ENCODE measurements around the gene NTHL1.

NTHL1 gene

GRCh38 chr16:2009791-2010510, 37.7 kb downstream of the NTHL1 start, which contains the start of gene ZNF598:
Gene ZNF598 (minus strand): TSS chr16:2009821.
- H3K27me3 ChIP-seq (ENCODE audit: control insufficient read depth in 5 of 5, insufficient read depth in 4 of 5, low read length in 5 of 5): no peaks in the 10 kb centered on the region
- H3K4me1 ChIP-seq (ENCODE audit: control insufficient read depth in 5 of 5, insufficient read depth in 5 of 5, low read length in 5 of 5): peaks cover 17 to 52% (median 50%) of the 10 kb centered on the region in 5 donors
- peak within 1 kb of the TSS; percentile 81 for H3K27ac ChIP-seq (ENCODE audit: low read depth, low read length)
- no peaks in the 10 kb centered on the region for H3K36me3 ChIP-seq (ENCODE audit: control insufficient read depth in 5 of 5, insufficient read depth in 5 of 5, low read length in 5 of 5)
- peak within 1 kb of the TSS; percentile 68 to 95 (median 87) for H3K9ac ChIP-seq (ENCODE audit: low read length in 5 of 5)
- H3K9me3 ChIP-seq (ENCODE audit: control insufficient read depth in 5 of 5, low read length in 5 of 5): no peaks in the 10 kb centered on the region
- peak within 1 kb of the TSS; percentile 72 to 89 (median 79) for H3K4me3 ChIP-seq (ENCODE audit: low read depth in 1 of 5, low read length in 5 of 5)

- H3K4me1 ChIP-seq (ENCODE audit: control insufficient read depth in 5 of 5, insufficient read depth in 5 of 5, low read length in 5 of 5): peaks cover 17 to 59% (median 57%) of the 10 kb centered on the region in 5 donors
- H3K27me3 ChIP-seq (ENCODE audit: control insufficient read depth in 5 of 5, insufficient read depth in 4 of 5, low read length in 5 of 5): no peaks in the 10 kb centered on the region
- H3K4me3 ChIP-seq (ENCODE audit: low read depth in 1 of 5, low read length in 5 of 5): peak overlapping the region; percentile 72 to 79 (median 73)
- no peaks in the 10 kb centered on the region for H3K36me3 ChIP-seq (ENCODE audit: control insufficient read depth in 5 of 5, insufficient read depth in 5 of 5, low read length in 5 of 5)
- H3K27ac ChIP-seq (ENCODE audit: low read depth, low read length): peak overlapping the region; percentile 79
- no peaks in the 10 kb centered on the region for H3K9me3 ChIP-seq (ENCODE audit: control insufficient read depth in 5 of 5, low read length in 5 of 5)
- peak overlapping the region; percentile 68 to 95 (median 87) for H3K9ac ChIP-seq (ENCODE audit: low read length in 5 of 5)
Measured at GRCh38 chr16:2009164-2009711, 38.4 kb downstream of the NTHL1 start.

DNA sequence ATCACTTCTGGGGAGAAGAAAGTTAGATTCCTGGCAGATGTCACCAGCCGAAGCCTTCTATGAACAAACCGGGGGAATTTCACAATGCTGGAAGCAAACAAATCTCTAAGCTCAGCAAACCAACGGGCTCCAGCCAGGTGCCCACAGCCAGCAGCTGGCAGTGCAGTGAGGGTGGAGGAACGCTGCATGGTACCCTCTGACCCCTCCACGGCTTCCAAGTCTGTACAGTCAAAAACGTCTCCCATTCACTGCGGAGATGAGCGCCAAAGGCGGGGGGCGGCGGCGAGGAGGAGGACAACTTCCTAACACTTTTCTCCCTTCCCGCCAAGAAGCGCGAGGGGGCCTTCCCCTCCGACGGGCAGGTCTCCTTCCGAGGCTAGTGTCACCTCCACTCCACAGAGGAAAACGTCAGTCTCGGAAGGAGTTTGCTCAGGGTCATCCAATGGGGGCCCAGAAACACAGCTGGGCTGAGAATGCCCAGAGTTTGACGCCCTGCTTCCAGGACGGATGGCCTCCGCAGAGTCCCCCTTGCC, 38.9 kb downstream of the NTHL1 start:
- Histone ChIP-seq H3K9ac (ENCODE audit: low read length in 5 of 5) (peak overlapping the region; percentile 68 to 95 (median 87)), H3K36me3 (ENCODE audit: control insufficient read depth in 5 of 5, insufficient read depth in 5 of 5, low read length in 5 of 5) (no peaks in the 10 kb centered on the region), H3K27ac (ENCODE audit: low read depth, low read length) (peak overlapping the region; percentile 79), H3K27me3 (ENCODE audit: control insufficient read depth in 5 of 5, insufficient read depth in 4 of 5, low read length in 5 of 5) (no peaks in the 10 kb centered on the region), H3K4me1 (ENCODE audit: control insufficient read depth in 5 of 5, insufficient read depth in 5 of 5, low read length in 5 of 5) (peaks cover 17 to 64% (median 62%) of the 10 kb centered on the region in 5 donors), H3K9me3 (ENCODE audit: control insufficient read depth in 5 of 5, low read length in 5 of 5) (no peaks in the 10 kb centered on the region), H3K4me3 (ENCODE audit: low read depth in 1 of 5, low read length in 5 of 5) (peak overlapping the region; percentile 72 to 79 (median 73))

DNA sequence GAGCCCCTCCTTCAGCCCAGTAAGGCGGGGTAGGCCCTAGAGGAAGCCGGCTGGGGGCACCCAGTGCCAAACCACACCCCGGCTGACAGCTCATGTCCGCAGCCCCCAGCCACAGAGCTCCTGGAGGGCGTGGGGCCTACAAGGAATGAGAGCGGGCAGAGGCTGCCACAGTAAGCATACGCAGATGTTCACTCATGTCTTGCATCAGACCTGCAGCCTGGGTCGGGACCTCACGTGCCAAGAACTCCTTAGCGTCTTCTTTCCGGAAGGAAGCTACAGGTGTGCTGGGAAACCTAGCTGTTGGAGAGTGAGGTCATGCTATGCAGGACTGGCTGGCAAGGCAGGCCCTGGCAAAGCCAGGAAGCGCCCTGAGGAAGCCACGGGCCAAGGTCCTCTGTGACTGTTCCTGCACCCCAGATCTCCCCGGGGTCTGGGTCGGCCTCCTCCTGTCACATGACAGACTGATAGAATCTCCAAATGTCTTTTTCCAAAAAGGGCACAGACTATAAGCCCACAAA, 39.6 kb downstream of the NTHL1 start:
- Histone ChIP-seq H3K9ac (ENCODE audit: low read length in 5 of 5) (peak overlapping the region; percentile 53 to 90 (median 60)), H3K36me3 (ENCODE audit: control insufficient read depth in 5 of 5, insufficient read depth in 5 of 5, low read length in 5 of 5) (peaks cover 0 to 5% (median 5%) of the 10 kb centered on the region in 5 donors), H3K27me3 (ENCODE audit: control insufficient read depth in 5 of 5, insufficient read depth in 4 of 5, low read length in 5 of 5) (no peaks in the 10 kb centered on the region), H3K27ac (ENCODE audit: low read depth, low read length) (peak overlapping the region; percentile 79), H3K4me3 (ENCODE audit: low read depth in 1 of 5, low read length in 5 of 5) (peak overlapping the region in 4 of 5 donors; percentile 38 to 77 (median 62)), H3K9me3 (ENCODE audit: control insufficient read depth in 5 of 5, low read length in 5 of 5) (no peaks in the 10 kb centered on the region), H3K4me1 (ENCODE audit: control insufficient read depth in 5 of 5, insufficient read depth in 5 of 5, low read length in 5 of 5) (peaks cover 17 to 70% (median 66%) of the 10 kb centered on the region in 5 donors)

DNA sequence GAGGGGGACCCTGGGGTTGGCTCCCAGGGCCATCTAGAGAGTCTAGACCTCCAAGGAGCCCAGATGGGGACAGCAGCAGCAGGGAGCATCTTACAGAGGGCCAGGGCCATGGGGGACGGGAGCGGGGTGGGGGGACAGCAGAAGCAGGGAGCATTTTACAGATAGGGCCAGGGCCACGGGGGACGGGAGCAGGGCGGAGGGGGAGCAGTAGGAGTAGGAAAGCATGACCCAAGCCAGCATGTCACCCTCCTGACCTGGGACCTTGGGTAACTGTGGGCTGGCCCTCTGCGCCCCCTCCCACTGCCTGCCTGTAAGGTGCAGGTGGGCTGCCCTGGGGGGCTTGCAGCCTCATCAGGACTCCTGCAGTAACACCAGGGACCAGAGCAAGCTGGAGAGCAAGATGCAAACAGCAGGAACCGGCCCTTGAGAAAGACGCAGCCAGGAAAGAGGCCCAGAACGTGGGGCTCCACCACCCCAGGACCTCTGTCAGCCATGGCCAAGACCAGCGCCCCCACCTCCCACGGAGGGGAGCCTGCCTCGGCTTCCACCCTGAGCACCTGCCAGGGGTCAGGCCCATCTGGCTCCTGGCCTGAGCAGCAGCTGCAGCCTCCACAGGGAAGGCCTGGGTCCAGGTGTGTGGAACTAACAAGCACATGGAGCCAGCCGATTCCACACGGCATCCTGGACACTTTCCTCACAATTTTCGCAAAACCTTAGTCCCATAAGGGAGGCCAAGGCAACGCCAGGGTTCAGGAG, 40.4 kb downstream of the NTHL1 start:
- Histone ChIP-seq H3K27ac (ENCODE audit: low read depth, low read length) (peak overlapping the region; percentile 79), H3K9me3 (ENCODE audit: control insufficient read depth in 5 of 5, low read length in 5 of 5) (no peaks in the 10 kb centered on the region), H3K9ac (ENCODE audit: low read length in 5 of 5) (peak overlapping the region in 3 of 5 donors; percentile 53 to 60 (median 54)), H3K4me3 (ENCODE audit: low read depth in 1 of 5, low read length in 5 of 5) (peak overlapping the region in 3 of 5 donors; percentile 22 to 77 (median 38)), H3K4me1 (ENCODE audit: control insufficient read depth in 5 of 5, insufficient read depth in 5 of 5, low read length in 5 of 5) (peaks cover 17 to 70% (median 66%) of the 10 kb centered on the region in 5 donors), H3K27me3 (ENCODE audit: control insufficient read depth in 5 of 5, insufficient read depth in 4 of 5, low read length in 5 of 5) (no peaks in the 10 kb centered on the region), H3K36me3 (ENCODE audit: control insufficient read depth in 5 of 5, insufficient read depth in 5 of 5, low read length in 5 of 5) (peaks cover 0 to 13% (median 13%) of the 10 kb centered on the region in 5 donors)

GRCh38 chr16:2006317-2006716, 41.3 kb downstream of the NTHL1 start:
- no peak overlapping the region for H3K9ac ChIP-seq (ENCODE audit: low read length in 5 of 5)
- no peaks in the 10 kb centered on the region for H3K9me3 ChIP-seq (ENCODE audit: control insufficient read depth in 5 of 5, low read length in 5 of 5)
- no peak overlapping the region for H3K27ac ChIP-seq (ENCODE audit: low read depth, low read length)
- peaks cover 17 to 70% (median 66%) of the 10 kb centered on the region in 5 donors for H3K4me1 ChIP-seq (ENCODE audit: control insufficient read depth in 5 of 5, insufficient read depth in 5 of 5, low read length in 5 of 5)
- no peaks in the 10 kb centered on the region for H3K27me3 ChIP-seq (ENCODE audit: control insufficient read depth in 5 of 5, insufficient read depth in 4 of 5, low read length in 5 of 5)
- no peak overlapping the region for H3K4me3 ChIP-seq (ENCODE audit: low read depth in 1 of 5, low read length in 5 of 5)
- H3K36me3 ChIP-seq (ENCODE audit: control insufficient read depth in 5 of 5, insufficient read depth in 5 of 5, low read length in 5 of 5): peaks cover 0 to 22% (median 22%) of the 10 kb centered on the region in 5 donors

DNA sequence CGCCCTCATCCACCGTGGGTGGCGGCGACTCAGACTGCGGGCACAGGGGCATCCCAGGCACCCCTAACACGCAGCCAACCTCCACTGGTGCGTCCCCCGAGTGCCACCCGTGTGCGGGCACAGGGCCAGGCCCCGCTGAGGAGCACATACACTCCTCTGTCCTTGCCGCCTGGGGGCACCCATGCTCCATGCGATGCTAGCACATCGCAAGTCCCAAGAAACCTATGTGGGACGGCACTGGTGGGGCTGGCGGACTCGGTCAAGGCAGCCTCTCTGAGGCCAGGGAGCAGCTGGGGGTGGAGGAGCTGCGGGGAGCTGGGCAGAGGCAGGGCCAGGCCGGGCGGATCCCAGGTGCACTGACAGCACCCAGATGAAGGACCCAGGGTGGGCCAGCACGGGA, 42.0 kb downstream of the NTHL1 start:
- Histone ChIP-seq H3K9ac (ENCODE audit: low read length in 5 of 5) (peak overlapping the region in 1 of 5 donors; percentile 46), H3K4me3 (ENCODE audit: low read depth in 1 of 5, low read length in 5 of 5) (no peak overlapping the region), H3K36me3 (ENCODE audit: control insufficient read depth in 5 of 5, insufficient read depth in 5 of 5, low read length in 5 of 5) (peaks cover 0 to 29% (median 29%) of the 10 kb centered on the region in 5 donors), H3K27ac (ENCODE audit: low read depth, low read length) (no peak overlapping the region), H3K4me1 (ENCODE audit: control insufficient read depth in 5 of 5, insufficient read depth in 5 of 5, low read length in 5 of 5) (peaks cover 17 to 70% (median 65%) of the 10 kb centered on the region in 5 donors), H3K27me3 (ENCODE audit: control insufficient read depth in 5 of 5, insufficient read depth in 4 of 5, low read length in 5 of 5) (no peaks in the 10 kb centered on the region), H3K9me3 (ENCODE audit: control insufficient read depth in 5 of 5, low read length in 5 of 5) (no peaks in the 10 kb centered on the region)

DNA sequence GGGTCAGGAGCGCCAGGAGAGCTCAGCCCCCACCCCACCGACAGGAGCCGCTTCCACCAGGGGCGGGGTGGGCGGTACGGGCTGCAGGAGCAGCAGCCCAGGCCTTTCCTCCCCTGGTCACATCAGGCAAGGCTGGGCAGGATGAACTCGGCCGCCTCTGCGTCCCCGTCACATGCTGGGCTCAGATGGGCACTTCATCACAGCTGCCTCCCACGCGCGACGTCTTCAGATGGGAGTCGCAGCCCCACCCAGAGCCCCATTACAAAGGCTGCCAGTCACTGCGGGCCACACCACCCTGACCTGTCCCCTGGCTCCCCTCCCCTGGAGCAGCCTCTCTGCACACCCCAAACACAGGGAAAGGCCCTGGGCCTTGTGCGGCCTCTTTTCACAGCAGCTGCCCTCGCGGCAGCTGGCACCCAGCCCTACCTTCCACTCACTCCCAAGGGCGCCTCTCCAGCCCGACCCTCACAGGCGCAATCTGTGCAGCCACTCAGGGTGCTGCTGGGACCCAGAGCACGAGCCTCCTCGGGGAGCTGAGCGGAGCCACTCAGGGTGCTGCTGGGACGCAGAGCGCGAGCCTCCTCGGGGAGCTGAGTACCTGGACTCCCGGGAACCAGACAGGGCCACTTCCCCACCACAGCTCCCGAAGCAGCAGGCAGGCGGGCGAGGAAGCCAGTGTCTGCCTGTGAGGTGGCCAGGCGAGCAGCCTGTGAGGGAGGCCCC, 42.7 kb downstream of the NTHL1 start:
- H3K9ac ChIP-seq (ENCODE audit: low read length in 5 of 5): peak overlapping the region in 1 of 5 donors; percentile 46
- no peak overlapping the region for H3K27ac ChIP-seq (ENCODE audit: low read depth, low read length)
- no peaks in the 10 kb centered on the region for H3K27me3 ChIP-seq (ENCODE audit: control insufficient read depth in 5 of 5, insufficient read depth in 4 of 5, low read length in 5 of 5)
- H3K36me3 ChIP-seq (ENCODE audit: control insufficient read depth in 5 of 5, insufficient read depth in 5 of 5, low read length in 5 of 5): peaks cover 0 to 36% (median 35%) of the 10 kb centered on the region in 5 donors
- H3K9me3 ChIP-seq (ENCODE audit: control insufficient read depth in 5 of 5, low read length in 5 of 5): no peaks in the 10 kb centered on the region
- no peak overlapping the region for H3K4me3 ChIP-seq (ENCODE audit: low read depth in 1 of 5, low read length in 5 of 5)
- H3K4me1 ChIP-seq (ENCODE audit: control insufficient read depth in 5 of 5, insufficient read depth in 5 of 5, low read length in 5 of 5): peaks cover 11 to 63% (median 58%) of the 10 kb centered on the region in 5 donors

All from subcutaneous abdominal adipose tissue (tissue), 5 donors.